ENCODE results near the gene PUS7.
"Not testable (repeated sequence)": the region's sequence is repeated elsewhere in the genome, so short reads cannot be mapped to it uniquely, and the experiment has no call there.

Gene PUS7

DNA sequence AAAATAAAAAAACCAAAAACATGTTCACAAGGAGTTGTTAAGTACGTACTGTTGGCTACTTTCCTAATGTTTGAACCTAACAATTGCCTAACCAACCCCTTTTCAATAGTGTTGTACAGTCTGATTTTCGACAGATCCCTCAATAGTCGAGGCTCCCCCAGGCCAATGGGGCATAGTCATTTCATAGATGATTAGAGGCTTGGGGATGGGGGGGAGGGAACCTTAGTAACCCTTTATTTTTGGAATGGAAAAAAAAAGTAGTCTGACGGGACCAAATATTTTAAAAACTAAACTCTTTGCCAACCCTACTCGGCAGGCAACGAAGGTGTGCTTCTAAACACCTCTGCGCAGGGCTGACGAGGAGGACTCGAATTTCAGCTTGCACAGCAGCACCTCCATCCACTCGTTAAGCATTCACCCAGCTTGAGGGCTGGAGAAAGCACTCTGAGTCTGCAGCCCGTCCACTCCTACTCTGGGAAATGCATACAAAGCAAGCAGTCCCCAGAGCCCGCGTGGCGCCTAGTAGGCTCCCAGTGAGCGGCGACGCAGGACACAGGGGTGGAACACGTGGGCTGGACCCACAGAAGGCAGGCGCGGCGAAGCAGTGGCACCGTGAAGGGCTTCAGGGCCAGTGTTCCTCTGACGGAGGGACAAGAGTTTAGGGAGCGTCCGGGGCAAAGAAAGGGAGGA lies 899 bp downstream of the PUS7 start:
- TF ChIP-seq, protein P1, sequence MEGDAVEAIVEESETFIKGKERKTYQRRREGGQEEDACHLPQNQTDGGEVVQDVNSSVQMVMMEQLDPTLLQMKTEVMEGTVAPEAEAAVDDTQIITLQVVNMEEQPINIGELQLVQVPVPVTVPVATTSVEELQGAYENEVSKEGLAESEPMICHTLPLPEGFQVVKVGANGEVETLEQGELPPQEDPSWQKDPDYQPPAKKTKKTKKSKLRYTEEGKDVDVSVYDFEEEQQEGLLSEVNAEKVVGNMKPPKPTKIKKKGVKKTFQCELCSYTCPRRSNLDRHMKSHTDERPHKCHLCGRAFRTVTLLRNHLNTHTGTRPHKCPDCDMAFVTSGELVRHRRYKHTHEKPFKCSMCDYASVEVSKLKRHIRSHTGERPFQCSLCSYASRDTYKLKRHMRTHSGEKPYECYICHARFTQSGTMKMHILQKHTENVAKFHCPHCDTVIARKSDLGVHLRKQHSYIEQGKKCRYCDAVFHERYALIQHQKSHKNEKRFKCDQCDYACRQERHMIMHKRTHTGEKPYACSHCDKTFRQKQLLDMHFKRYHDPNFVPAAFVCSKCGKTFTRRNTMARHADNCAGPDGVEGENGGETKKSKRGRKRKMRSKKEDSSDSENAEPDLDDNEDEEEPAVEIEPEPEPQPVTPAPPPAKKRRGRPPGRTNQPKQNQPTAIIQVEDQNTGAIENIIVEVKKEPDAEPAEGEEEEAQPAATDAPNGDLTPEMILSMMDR (IDR thresholded peaks at IDR 0.05; ENCODE audit: insufficient read depth, low read depth, low read length, missing control alignments), result no peak
- DNase-seq (ENCODE audit: low read depth), result peak; percentile 60
- peak overlapping the region; percentile 97 for H3K4me3 ChIP-seq (ENCODE audit: low read depth, low read length)

DNA sequence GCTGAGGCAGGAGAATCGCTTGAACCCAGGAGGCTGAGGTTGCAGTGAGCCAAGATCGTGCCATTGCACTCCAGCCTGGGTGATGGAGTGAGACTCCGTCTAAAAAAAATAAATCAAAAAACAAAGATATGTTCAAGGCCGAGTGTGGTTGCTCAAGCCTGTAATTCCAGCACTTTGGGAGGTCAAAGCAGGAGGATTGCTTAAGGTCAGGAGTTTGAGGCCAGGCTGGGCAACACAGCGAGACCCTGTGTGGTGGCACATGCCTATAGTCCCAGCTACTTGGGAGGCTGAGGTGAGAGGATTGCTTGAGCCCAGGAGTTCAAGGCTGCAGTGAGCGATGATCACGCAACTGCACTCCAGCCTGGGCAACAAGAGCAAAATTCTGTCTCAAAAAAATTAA lies 1.5 kb downstream of the PUS7 start:
- not testable (repeated sequence) for DNase-seq (ENCODE audit: low read depth)
- peak overlapping the region; percentile 97 for H3K4me3 ChIP-seq (ENCODE audit: low read depth, low read length)

DNA sequence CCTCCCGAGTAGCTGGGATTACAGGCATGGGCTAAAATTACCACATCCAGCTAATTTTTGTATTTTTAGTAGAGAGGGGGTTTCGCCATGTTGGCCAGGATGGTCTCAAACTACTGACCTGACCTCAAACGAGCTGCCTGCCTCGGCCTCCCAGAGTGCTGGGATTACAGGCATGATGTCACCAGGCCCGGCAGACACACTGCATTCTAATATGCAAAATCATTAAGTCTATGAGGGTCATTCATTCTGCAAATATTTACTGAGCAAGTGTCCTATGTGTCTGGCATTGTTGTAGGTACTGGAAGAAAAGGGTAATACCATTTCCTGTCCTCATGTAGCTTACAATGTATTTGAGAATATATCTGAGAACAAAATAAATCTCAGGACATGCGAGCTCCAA lies 2.7 kb downstream of the PUS7 start:
- TF ChIP-seq, protein P1 (IDR thresholded peaks at IDR 0.05; ENCODE audit: insufficient read depth, low read depth, low read length, missing control alignments), result no peak
- DNase-seq (ENCODE audit: low read depth), result no peak
- no peak overlapping the region for H3K4me3 ChIP-seq (ENCODE audit: low read depth, low read length)

DNA sequence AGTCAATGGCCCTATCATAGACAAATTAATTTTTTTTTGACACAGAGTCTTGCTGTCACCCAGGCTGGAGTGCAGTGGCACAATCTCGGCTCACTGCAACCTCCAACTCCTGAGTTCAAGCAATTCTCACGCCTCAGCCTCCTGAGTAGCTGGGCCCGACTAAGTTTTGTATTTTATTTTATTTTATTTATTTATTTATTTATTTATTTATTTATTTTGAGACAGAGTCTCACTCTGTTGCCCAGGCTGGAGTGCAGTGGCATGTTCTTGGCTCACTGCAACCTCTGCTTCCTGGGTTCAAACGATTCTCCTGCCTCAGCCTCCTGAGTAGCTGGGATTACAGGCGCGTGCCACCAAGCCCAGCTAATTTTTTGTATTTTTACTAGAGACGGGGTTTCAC lies 6.5 kb downstream of the PUS7 start:
- H3K4me3 ChIP-seq (ENCODE audit: low read depth, low read length); DNase-seq (ENCODE audit: low read depth): not testable (repeated sequence)

DNA sequence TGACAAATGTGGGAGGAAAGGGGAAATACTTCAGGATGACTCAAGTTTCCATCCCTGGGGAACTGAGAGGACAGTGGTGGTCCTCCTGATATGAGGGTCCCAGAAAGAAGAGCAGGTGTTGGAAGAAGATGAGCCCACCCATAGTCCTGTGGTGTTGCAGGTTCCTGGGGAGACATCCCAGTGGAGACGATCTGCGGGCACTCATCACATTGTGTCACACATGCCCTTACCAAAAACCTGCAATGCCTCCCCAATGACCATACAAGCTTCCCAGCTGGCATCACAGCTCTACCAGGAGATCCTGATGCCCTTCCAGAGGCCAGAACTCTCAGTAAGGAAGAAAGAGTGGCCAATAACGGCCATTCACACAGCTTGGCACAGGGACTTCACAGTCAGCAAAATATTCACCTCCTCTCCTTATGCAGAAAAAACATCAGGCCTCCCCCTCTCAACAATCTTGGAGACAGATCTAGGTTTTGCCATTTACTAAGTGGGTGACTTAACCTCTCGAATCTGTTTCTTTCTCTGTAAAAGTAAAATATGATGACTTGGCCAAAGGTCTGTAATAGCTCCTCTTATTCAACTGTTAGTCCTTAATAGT lies 9.0 kb downstream of the PUS7 start:
- no peak for DNase-seq (ENCODE audit: low read depth)
- no peak overlapping the region for H3K4me3 ChIP-seq (ENCODE audit: low read depth, low read length)
- TF ChIP-seq, protein P1 (IDR thresholded peaks at IDR 0.05; ENCODE audit: insufficient read depth, low read depth, low read length, missing control alignments), result no peak

DNA sequence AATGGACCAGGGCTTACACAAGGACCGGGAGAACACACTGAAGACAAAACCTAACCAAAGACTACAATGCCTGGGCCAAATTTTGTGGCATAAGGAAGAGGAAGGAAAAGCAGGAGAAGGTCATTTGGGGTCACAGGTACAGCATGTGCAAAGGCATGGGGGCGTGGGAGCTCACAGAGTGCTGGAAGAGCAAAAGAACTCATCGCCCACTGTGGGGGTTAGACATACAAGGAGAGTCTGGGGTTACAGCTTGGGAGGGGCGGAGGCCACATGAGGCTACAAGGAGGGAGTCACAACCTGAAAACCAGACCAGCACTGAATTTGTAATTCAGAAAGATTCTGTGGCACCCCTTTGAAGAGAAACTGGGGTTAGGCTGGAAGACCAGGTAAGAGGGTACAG lies 9.7 kb downstream of the PUS7 start:
- DNase-seq (ENCODE audit: low read depth), result no peak
- TF ChIP-seq, protein P1 (IDR thresholded peaks at IDR 0.05; ENCODE audit: insufficient read depth, low read depth, low read length, missing control alignments), result no peak
- H3K4me3 ChIP-seq (ENCODE audit: low read depth, low read length), result no peak overlapping the region

DNA sequence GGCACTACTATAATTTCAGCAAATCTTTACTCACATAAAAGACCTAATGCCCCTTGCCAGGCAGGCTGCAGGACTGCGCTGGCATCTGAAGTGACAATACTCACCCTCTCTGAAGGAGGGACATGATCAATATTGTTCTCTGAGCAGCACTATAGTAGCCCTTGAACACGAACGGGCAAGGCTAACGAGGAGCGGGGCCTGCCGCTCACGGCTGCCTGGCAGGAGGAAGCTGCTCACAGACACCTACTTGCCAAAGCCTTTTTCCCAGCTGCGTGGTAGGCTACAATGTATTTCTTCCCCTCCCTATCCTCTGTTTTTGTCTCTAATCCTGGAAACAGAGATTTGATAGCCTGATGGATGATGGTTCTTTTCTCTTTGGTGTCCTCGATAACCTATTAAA lies 19.9 kb downstream of the PUS7 start:
- no peak for DNase-seq (ENCODE audit: low read depth)
- no peak overlapping the region for H3K4me3 ChIP-seq (ENCODE audit: low read depth, low read length)

More for the DNA sequence above, 19.9 kb downstream of the PUS7 start:
- TF ChIP-seq, protein P1 (IDR thresholded peaks at IDR 0.05; ENCODE audit: insufficient read depth, low read depth, low read length, missing control alignments), result no peak

All from GM12865 (cell line).